CD14-positive monocyte (primary cell): Measurements from ENCODE around the gene RAPH1. TPM values are rescaled to one million over a fixed set of nuclear protein-coding genes. Genes with fewer than 3 reads are reported as not detected.
"Not testable (repeated sequence)": the region's sequence is repeated elsewhere in the genome, so short reads cannot be mapped to it uniquely, and the experiment has no call there.

Source experiments
- DNase-seq, 3 donors: peaks; one replicate each; pipeline ENCODE4 v3.0.0-alpha.2; 2011 to 2022
- H2AFZ ChIP-seq: 2 replicates; pipeline ENCODE4 v1.6.0; 2012; ENCODE audit warnings: mild to moderate bottlenecking, low read depth, low read length, inconsistent platforms; ENCODE audit not compliant: insufficient read depth, poor library complexity, severe bottlenecking
- H3K27ac ChIP-seq, 2 donors: 1 replicate in 1 of 2; 2 replicates in 1 of 2; pipeline ENCODE4 v1.5.1; 2012 to 2013; ENCODE audit warnings: low read length in 2 of 2, control low read depth in 1 of 2, inconsistent platforms in 1 of 2, low read depth in 1 of 2, mild to moderate bottlenecking in 1 of 2
- H3K27me3 ChIP-seq, 2 donors: one replicate each; pipeline versions ENCODE4 v1.6.0 to v1.6.1; 2011 to 2013; ENCODE audit warnings: low read length in 2 of 2; ENCODE audit not compliant: control insufficient read depth in 2 of 2, insufficient read depth in 2 of 2
- H3K36me3 ChIP-seq, 2 donors: replicated peaks in 1 of 2; 1 replicate in 1 of 2; 2 replicates in 1 of 2; pipeline versions ENCODE4 v1.5.1 to v1.6.1; 2012 to 2013; ENCODE audit warnings: low read length in 2 of 2, control low read depth in 1 of 2, inconsistent platforms in 1 of 2, mild to moderate bottlenecking in 1 of 2; ENCODE audit not compliant: insufficient read depth in 2 of 2, control insufficient read depth in 1 of 2
- H3K4me1 ChIP-seq, 2 donors: 1 replicate in 1 of 2; 2 replicates in 1 of 2; pipeline versions ENCODE4 v1.5.1 to v1.6.1; 2012 to 2013; ENCODE audit warnings: low read length in 2 of 2, control low read depth in 1 of 2, inconsistent platforms in 1 of 2, mild to moderate bottlenecking in 1 of 2, moderate library complexity in 1 of 2; ENCODE audit not compliant: insufficient read depth in 2 of 2, control insufficient read depth in 1 of 2
- H3K4me2 ChIP-seq: replicated peaks from 2 replicates; pipeline ENCODE3; 2012; ENCODE audit warnings: low read length, moderate library complexity, mild to moderate bottlenecking; ENCODE audit not compliant: poor library complexity, severe bottlenecking; ENCODE audit errors: extremely low read depth
- H3K4me3 ChIP-seq, 3 experiments: fragments of 200-600 bp in 1 of 3; sonication (generic) in 1 of 3; replicated peaks in 1 of 3; 1 replicate in 2 of 3; 2 replicates in 1 of 3; pipeline ENCODE4 v1.5.1; 2011 to 2013; ENCODE audit warnings: low read length in 3 of 3, mild to moderate bottlenecking in 3 of 3, control low read depth in 2 of 3, low read depth in 2 of 3, inconsistent platforms in 1 of 3, moderate library complexity in 1 of 3
- H3K79me2 ChIP-seq: 2 replicates; pipeline ENCODE4 v1.6.0; 2012; ENCODE audit warnings: mild to moderate bottlenecking, control low read depth, inconsistent platforms, low read length, moderate library complexity; ENCODE audit not compliant: insufficient read depth
- H3K9ac ChIP-seq: 2 replicates; pipeline ENCODE4 v1.6.0; 2017; ENCODE audit warnings: low read length, mild to moderate bottlenecking; ENCODE audit not compliant: insufficient read depth, poor library complexity, severe bottlenecking
- H3K9me3 ChIP-seq, 2 donors: replicated peaks in 1 of 2; 1 replicate in 1 of 2; 2 replicates in 1 of 2; pipeline versions ENCODE4 v1.5.1 to v1.6.1; 2012 to 2013; ENCODE audit warnings: low read length in 2 of 2, control low read depth in 1 of 2; ENCODE audit not compliant: control insufficient read depth in 1 of 2, insufficient read depth in 1 of 2
- H4K20me1 ChIP-seq: 2 replicates; pipeline ENCODE4 v1.6.0; 2012; ENCODE audit warnings: mild to moderate bottlenecking, low read length, control low read depth, moderate library complexity; ENCODE audit not compliant: insufficient read depth
- H3K27ac Mint-ChIP-seq, 7 donors: one replicate each; pipeline ENCODE4 v1.8.0; 2020; ENCODE audit warnings: mild to moderate bottlenecking in 7 of 7, mixed read lengths in 7 of 7, moderate library complexity in 6 of 7, inconsistent platforms in 2 of 7
- H3K27me3 Mint-ChIP-seq, 3 donors: one replicate each; pipeline ENCODE4 v1.8.0; 2021 to 2022; ENCODE audit warnings: low read depth in 3 of 3, mild to moderate bottlenecking in 3 of 3, mixed read lengths in 3 of 3, moderate library complexity in 3 of 3, inconsistent platforms in 1 of 3
- H3K36me3 Mint-ChIP-seq, 2 donors: one replicate each; pipeline ENCODE4 v1.8.0; 2020; ENCODE audit warnings: mixed read lengths in 2 of 2, inconsistent platforms in 1 of 2, mild to moderate bottlenecking in 1 of 2
- H3K4me1 Mint-ChIP-seq: one replicate; pipeline ENCODE4 v1.8.0; 2020; ENCODE audit warnings: mild to moderate bottlenecking, mixed read lengths
- H3K4me3 Mint-ChIP-seq, 2 donors: one replicate each; pipeline ENCODE4 v1.8.0; 2020; ENCODE audit warnings: mild to moderate bottlenecking in 2 of 2, mixed read lengths in 2 of 2, moderate library complexity in 1 of 2
- H3K9me3 Mint-ChIP-seq, 7 donors: one replicate each; pipeline ENCODE4 v1.8.0; 2020 to 2022; ENCODE audit warnings: mixed read lengths in 7 of 7, mild to moderate bottlenecking in 6 of 7, moderate library complexity in 6 of 7, inconsistent platforms in 2 of 7
- WGBS: methylation state at CpG from one replicate; pipeline ENCODE4 v1.1.5; 2013; ENCODE audit warnings: missing lambda C conversion rate; ENCODE audit not compliant: insufficient coverage; 5-methylcytosine and 5-hydroxymethylcytosine counted together
- intact Hi-C, 2 donors: fragments of 100-400 bp; cut with micrococcal nuclease; formaldehyde crosslinking; loops; one replicate each; pipeline versions ENCODE4 v1.15.0 to v1.15.1; 2023
- polyA plus RNA-seq, 3 donors: library from polyadenylated mRNA; depleted of rRNA in 1 of 3; unstranded in 2 of 3; stranded (reverse) in 1 of 3; fragments of 300-500 nt in 2 of 3; fragments of >200 nt in 1 of 3; fragmentation: Illumina TruSeq in 2 of 3; gene quantifications; 1 replicate in 2 of 3; 2 replicates in 1 of 3; pipeline ENCODE4 v1.2.3, GENCODE V29; 2012 to 2021
- TF ChIP-seq, protein P1 (sequence below): fragments of 200-600 bp; IDR thresholded peaks from one replicate; pipeline ENCODE4 v1.8.0; 2022; ENCODE audit warnings: antibody characterized with exemption, mild to moderate bottlenecking

Gene RAPH1
- polyA plus RNA-seq, 3 donors: 3.8 to 5.1 (median 4.5) TPM

DNA sequence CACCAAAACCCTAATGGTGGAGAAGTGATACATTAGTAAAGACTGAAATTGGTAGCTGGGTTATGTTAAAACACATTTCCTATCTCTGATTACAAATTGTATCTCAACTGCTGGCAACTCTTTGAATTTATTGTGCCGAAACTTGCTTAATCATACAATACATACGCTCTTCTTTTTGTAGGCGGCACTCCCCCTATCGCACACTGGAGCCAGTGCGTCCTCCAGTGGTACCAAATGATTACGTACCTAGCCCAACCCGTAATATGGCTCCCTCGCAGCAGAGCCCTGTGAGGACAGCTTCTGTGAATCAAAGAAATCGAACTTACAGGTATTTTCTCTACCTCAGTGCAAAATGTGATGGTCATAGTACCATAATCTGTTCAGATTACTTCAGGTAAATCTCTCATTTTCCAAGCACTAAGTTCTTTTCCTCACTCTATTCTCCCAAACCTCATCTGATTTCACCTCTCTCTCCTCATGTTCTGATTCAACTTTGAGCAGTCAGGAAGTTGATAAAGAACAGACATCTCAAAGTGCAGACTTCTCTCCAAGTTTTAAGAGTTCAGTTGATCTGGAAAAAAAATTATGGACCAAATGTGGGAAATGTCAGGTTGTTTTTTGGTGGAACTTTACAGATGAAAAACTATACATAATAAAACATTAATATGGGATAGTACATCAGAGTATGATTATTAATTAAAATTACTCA, 140.4 kb downstream of the RAPH1 start:
- intact Hi-C loops: no loop called here
- DNase-seq: no peak
- no peaks in the 10 kb centered on the region for H3K27me3 ChIP-seq
- H3K27ac Mint-ChIP-seq: no peak overlapping the region
- H3K4me1 ChIP-seq: no peaks in the 10 kb centered on the region
- no peaks in the 10 kb centered on the region for H3K36me3 ChIP-seq
- no peak overlapping the region for H3K4me2 ChIP-seq
- peaks cover 0 to 8% (median 4%) of the 10 kb centered on the region in 7 donors for H3K9me3 Mint-ChIP-seq
- no peak overlapping the region for H3K4me3 ChIP-seq
- WGBS: 98% methylated on average over 8 of the region's 9 CpGs
- no peak overlapping the region for H3K27ac ChIP-seq
- no peak overlapping the region for H2AFZ ChIP-seq
- H3K9me3 ChIP-seq: peaks cover 0 to 3% of the 10 kb centered on the region in 2 donors
- no peak overlapping the region for H3K4me3 Mint-ChIP-seq
- H3K36me3 Mint-ChIP-seq: peaks cover 8 to 12% of the 10 kb centered on the region in 2 donors
- H3K9ac ChIP-seq: no peak overlapping the region
- peaks cover 3% of the 10 kb centered on the region for H3K4me1 Mint-ChIP-seq
- H3K27me3 Mint-ChIP-seq: peaks cover 0 to 3% (median 2%) of the 10 kb centered on the region in 3 donors
- H4K20me1 ChIP-seq: no peaks in the 10 kb centered on the region
- TF ChIP-seq, protein P1, sequence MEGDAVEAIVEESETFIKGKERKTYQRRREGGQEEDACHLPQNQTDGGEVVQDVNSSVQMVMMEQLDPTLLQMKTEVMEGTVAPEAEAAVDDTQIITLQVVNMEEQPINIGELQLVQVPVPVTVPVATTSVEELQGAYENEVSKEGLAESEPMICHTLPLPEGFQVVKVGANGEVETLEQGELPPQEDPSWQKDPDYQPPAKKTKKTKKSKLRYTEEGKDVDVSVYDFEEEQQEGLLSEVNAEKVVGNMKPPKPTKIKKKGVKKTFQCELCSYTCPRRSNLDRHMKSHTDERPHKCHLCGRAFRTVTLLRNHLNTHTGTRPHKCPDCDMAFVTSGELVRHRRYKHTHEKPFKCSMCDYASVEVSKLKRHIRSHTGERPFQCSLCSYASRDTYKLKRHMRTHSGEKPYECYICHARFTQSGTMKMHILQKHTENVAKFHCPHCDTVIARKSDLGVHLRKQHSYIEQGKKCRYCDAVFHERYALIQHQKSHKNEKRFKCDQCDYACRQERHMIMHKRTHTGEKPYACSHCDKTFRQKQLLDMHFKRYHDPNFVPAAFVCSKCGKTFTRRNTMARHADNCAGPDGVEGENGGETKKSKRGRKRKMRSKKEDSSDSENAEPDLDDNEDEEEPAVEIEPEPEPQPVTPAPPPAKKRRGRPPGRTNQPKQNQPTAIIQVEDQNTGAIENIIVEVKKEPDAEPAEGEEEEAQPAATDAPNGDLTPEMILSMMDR: no peak
- H3K79me2 ChIP-seq: no peaks in the 10 kb centered on the region

DNA sequence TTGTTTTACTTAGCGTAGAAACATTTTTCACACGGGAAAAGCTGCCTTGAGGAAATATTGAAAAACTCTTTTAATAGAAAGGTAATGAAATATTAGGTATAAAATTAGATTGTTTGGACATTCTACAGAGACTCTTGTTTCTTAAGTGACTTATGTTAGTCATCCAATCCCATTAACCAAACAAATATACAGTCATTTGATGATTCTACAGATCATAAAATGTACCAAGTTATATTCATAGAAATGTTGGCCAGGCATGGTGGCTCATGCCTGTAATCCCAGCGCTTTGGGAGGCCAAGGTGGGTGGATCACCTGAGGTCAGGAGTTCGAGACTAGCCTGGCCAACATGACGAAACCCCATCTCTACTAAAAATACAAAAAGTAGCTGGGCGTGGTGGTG, 146.9 kb downstream of the RAPH1 start:
- DNase-seq, H4K20me1 ChIP-seq, H3K79me2 ChIP-seq, H3K4me2 ChIP-seq, H3K4me3 Mint-ChIP-seq, H3K27ac ChIP-seq, H3K27me3 ChIP-seq, H3K9ac ChIP-seq, H3K36me3 Mint-ChIP-seq, H3K36me3 ChIP-seq, H3K4me1 Mint-ChIP-seq, H3K4me3 ChIP-seq, H3K27me3 Mint-ChIP-seq, intact Hi-C loops, H3K4me1 ChIP-seq, H3K27ac Mint-ChIP-seq, H3K9me3 Mint-ChIP-seq, H2AFZ ChIP-seq, H3K9me3 ChIP-seq: not testable (repeated sequence)
- no CpG with 5 or more reads among the region's 6 CpGs for WGBS
